ENCODE data around the gene CCDC92.

DNA sequence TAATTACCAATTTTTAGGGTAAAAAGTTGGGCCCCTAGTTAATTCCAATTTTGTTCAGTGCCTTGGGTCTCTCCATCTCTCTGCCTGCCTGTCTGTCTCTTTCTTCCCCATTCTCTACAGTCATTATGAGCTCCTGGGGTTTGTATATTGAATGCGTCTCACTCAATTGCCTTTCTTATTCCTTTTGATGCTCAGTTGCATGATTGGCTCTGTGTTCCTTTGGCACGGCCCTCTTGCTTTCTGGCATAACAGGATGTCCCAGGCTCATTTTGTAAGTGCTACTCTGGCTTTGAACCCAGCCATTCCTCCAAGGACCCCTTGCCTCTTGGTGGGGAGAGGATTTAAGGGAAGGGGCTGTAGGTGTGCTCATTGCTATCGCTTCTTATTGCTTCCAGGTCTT, 36.0 kb upstream of the CCDC92 start:
- TF ChIP-seq, protein P1, sequence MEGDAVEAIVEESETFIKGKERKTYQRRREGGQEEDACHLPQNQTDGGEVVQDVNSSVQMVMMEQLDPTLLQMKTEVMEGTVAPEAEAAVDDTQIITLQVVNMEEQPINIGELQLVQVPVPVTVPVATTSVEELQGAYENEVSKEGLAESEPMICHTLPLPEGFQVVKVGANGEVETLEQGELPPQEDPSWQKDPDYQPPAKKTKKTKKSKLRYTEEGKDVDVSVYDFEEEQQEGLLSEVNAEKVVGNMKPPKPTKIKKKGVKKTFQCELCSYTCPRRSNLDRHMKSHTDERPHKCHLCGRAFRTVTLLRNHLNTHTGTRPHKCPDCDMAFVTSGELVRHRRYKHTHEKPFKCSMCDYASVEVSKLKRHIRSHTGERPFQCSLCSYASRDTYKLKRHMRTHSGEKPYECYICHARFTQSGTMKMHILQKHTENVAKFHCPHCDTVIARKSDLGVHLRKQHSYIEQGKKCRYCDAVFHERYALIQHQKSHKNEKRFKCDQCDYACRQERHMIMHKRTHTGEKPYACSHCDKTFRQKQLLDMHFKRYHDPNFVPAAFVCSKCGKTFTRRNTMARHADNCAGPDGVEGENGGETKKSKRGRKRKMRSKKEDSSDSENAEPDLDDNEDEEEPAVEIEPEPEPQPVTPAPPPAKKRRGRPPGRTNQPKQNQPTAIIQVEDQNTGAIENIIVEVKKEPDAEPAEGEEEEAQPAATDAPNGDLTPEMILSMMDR (conservative IDR thresholded peaks at IDR 0.05 in 1 of 2, IDR thresholded peaks at IDR 0.05 in 1 of 2; ENCODE audit: extremely low read depth in 1 of 2, insufficient read depth in 1 of 2, low read depth in 1 of 2, low read length in 2 of 2) = no peak
- TF ChIP-seq EZH2 (IDR thresholded peaks at IDR 0.05; ENCODE audit: borderline replicate concordance, low read length) = no peak

Measured in mammary epithelial cell (primary cell).